Upper lobe of left lung (tissue), 6 donors: ENCODE measurements around the gene GLI3. TPM values are rescaled to one million over a fixed set of nuclear protein-coding genes. Genes with fewer than 3 reads are reported as not detected.

ENCODE experiments used
- ATAC-seq, 2 donors: fragments of 200-7000 bp; cut with Tn5 transposase; one replicate each; pipeline ENCODE4 v1.9.1; 2022; ENCODE audit warnings: mild to moderate bottlenecking in 2 of 2, moderate library complexity in 2 of 2; ENCODE audit not compliant: low FRiP score in 2 of 2
- DNase-seq, 2 donors: peaks; one replicate each; pipeline ENCODE4 v3.0.0-alpha.2; 2019 to 2020
- H3K27ac ChIP-seq, 4 donors: fragments of 200-600 bp; sonication (generic); one replicate each; pipeline ENCODE4 v1.5.1; 2016 to 2019
- H3K27me3 ChIP-seq, 4 donors: fragments of 200-600 bp; sonication (generic); one replicate each; pipeline ENCODE4 v1.5.1; 2017 to 2019
- H3K36me3 ChIP-seq, 4 donors: fragments of 200-600 bp; sonication (generic); one replicate each; pipeline ENCODE4 v1.5.1; 2016 to 2019
- H3K4me1 ChIP-seq, 4 donors: fragments of 200-600 bp; sonication (generic); one replicate each; pipeline ENCODE4 v1.5.1; 2018 to 2019
- H3K4me3 ChIP-seq, 4 donors: fragments of 200-600 bp; sonication (generic); one replicate each; pipeline ENCODE4 v1.5.1; 2017 to 2019; ENCODE audit warnings: mild to moderate bottlenecking in 2 of 4, moderate library complexity in 1 of 4
- H3K9me3 ChIP-seq, 4 donors: fragments of 200-600 bp; sonication (generic); one replicate each; pipeline ENCODE4 v1.5.1; 2018 to 2019
- CTCF ChIP-seq, 6 experiments: fragments of 450-650 bp in 4 of 6; fragments of 200-600 bp in 2 of 6; sonication (generic) in 2 of 6; IDR thresholded peaks; one replicate each; pipeline ENCODE4 v1.5.1; 2016 to 2019; ENCODE audit warnings: antibody characterized with exemption in 6 of 6
- EP300 ChIP-seq, 4 donors: sonication (generic); formaldehyde crosslinking; IDR thresholded peaks; one replicate each; pipeline ENCODE4 v1.5.1; 2017; ENCODE audit warnings: antibody characterized with exemption in 4 of 4, control low read depth in 2 of 4
- POLR2A ChIP-seq, 4 donors: fragments of 450-650 bp; IDR thresholded peaks; one replicate each; pipeline ENCODE4 v1.5.1; 2016 to 2017; ENCODE audit warnings: antibody characterized with exemption in 4 of 4, mild to moderate bottlenecking in 2 of 4
- POLR2AphosphoS5 ChIP-seq, 2 donors: sonication (generic); formaldehyde crosslinking; IDR thresholded peaks; one replicate each; pipeline ENCODE4 v1.5.1; 2017; ENCODE audit warnings: antibody characterized with exemption in 2 of 2
- WGBS, 2 donors: methylation state at CpG; one replicate each; pipeline ENCODE4 v1.1.5; 2017 to 2018; 5-methylcytosine and 5-hydroxymethylcytosine counted together
- total RNA-seq, 6 donors: library from RNA; depleted of rRNA in 4 of 6; stranded (reverse); fragments of >200 nt in 4 of 6; gene quantifications; one replicate each; pipeline versions ENCODE4 v1.1.0 to v1.2.1, GENCODE V29; 2016 to 2021
- donor health status: DM: no; HTN: no; CAD: no; lungs with moderate emphysema.
- donor health status: DM: no; HTN: yes; CAD: no; lungs with severe emphysema.

Gene GLI3
- total RNA-seq, 6 donors from 2014 or later, result 5.2 to 19.4 (median 14.9) TPM

GRCh38 chr7:42065015-42065414 is 172.0 kb downstream of the GLI3 start:
- Histone ChIP-seq H3K36me3 (no peaks in the 10 kb centered on the region), H3K9me3 (no peaks in the 10 kb centered on the region), H3K4me3 (no peak overlapping the region), H3K27me3 (no peaks in the 10 kb centered on the region), H3K27ac (no peak overlapping the region), H3K4me1 (peaks cover 0 to 3% (median 0%) of the 10 kb centered on the region in 4 donors)
- no peak for ATAC-seq
- no peak for TF ChIP-seq EP300 (IDR thresholded peaks at IDR 0.05)
- no peak for TF ChIP-seq POLR2AphosphoS5 (IDR thresholded peaks at IDR 0.05)
- TF ChIP-seq CTCF (IDR thresholded peaks at IDR 0.05), result no peak
- no peak for TF ChIP-seq POLR2A (IDR thresholded peaks at IDR 0.05)
- DNase-seq, result no peak

DNA sequence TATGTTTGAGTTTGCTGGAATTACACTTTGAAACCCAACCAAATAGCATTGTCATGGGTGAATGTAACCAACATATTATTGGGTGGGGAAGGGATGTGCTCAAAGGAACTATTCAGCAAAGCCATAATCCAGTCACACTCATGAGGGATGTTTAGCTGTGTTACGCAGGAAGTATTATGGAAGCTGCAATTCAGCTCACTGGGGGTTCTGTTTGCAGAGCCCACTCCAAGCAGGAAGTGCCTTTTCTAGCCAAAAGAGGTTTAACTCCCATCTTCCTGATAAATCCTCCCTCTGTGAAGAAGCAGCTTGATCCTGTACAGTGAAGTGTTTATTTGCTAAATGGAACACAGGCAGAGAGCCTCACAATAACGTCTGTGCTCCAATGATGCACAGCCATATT is 172.5 kb downstream of the GLI3 start:
- no peaks in the 10 kb centered on the region for H3K36me3 ChIP-seq
- DNase-seq, result no peak
- 69 to 76% methylated on average over 2 of the region's 2 CpGs for WGBS, 2 donors

GRCh38 chr7:42059275-42059674 is 177.7 kb downstream of the GLI3 start:
- H3K27ac ChIP-seq, result no peak overlapping the region
- no peaks in the 10 kb centered on the region for H3K4me1 ChIP-seq
- H3K9me3 ChIP-seq, result no peaks in the 10 kb centered on the region
- H3K4me3 ChIP-seq, result no peak overlapping the region
- H3K27me3 ChIP-seq, result no peaks in the 10 kb centered on the region
- H3K36me3 ChIP-seq, result no peaks in the 10 kb centered on the region
- ATAC-seq (no peak), DNase-seq (no peak)
- TF ChIP-seq CTCF (IDR thresholded peaks at IDR 0.05), result no peak
- TF ChIP-seq EP300 (IDR thresholded peaks at IDR 0.05), result no peak
- TF ChIP-seq POLR2AphosphoS5 (IDR thresholded peaks at IDR 0.05), result no peak
- TF ChIP-seq POLR2A (IDR thresholded peaks at IDR 0.05), result no peak
- WGBS, 2 donors, result 50 to 70% methylated on average over 2 of the region's 2 CpGs

More for the DNA sequence above, 172.5 kb downstream of the GLI3 start:
- H3K27ac ChIP-seq, result no peak overlapping the region
- no peaks in the 10 kb centered on the region for H3K9me3 ChIP-seq
- H3K4me1 ChIP-seq, result no peaks in the 10 kb centered on the region
- H3K4me3 ChIP-seq, result no peak overlapping the region
- no peaks in the 10 kb centered on the region for H3K27me3 ChIP-seq
- no peak for ATAC-seq
- TF ChIP-seq EP300 (IDR thresholded peaks at IDR 0.05) (no peak), CTCF (IDR thresholded peaks at IDR 0.05) (no peak), POLR2A (IDR thresholded peaks at IDR 0.05) (no peak), POLR2AphosphoS5 (IDR thresholded peaks at IDR 0.05) (no peak)

DNA sequence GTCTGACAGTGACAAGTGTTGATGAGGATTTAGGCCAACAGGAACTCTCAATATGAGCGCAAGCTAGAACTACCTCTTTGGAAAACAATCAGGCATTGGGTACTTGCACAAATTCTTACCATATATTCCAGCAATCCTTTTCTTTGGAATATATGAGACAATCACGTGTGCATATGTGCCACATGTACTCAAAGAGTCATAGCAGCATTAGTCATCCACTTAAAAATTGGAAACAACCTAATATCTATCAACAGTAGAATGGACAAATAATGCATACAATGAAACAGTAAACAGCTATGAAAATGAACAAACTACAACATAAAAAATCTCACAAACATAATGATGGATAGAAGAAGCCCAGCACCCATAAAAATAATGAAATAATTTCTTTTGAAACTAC is 179.7 kb downstream of the GLI3 start:
- H3K4me3 ChIP-seq, result no peak overlapping the region
- H3K27ac ChIP-seq, result no peak overlapping the region
- 86 to 100% methylated on average over 2 of the region's 2 CpGs for WGBS, 2 donors
- H3K4me1 ChIP-seq, result no peaks in the 10 kb centered on the region
- TF ChIP-seq POLR2A (IDR thresholded peaks at IDR 0.05), result no peak
- TF ChIP-seq POLR2AphosphoS5 (IDR thresholded peaks at IDR 0.05), result no peak
- TF ChIP-seq EP300 (IDR thresholded peaks at IDR 0.05), result no peak
- no peak for TF ChIP-seq CTCF (IDR thresholded peaks at IDR 0.05)
- no peak for DNase-seq
- H3K27me3 ChIP-seq, result no peaks in the 10 kb centered on the region
- no peak for ATAC-seq
- no peaks in the 10 kb centered on the region for H3K9me3 ChIP-seq
- H3K36me3 ChIP-seq, result no peaks in the 10 kb centered on the region

- no peak for TF ChIP-seq POLR2AphosphoS5 (IDR thresholded peaks at IDR 0.05)
- TF ChIP-seq EP300 (IDR thresholded peaks at IDR 0.05), result no peak
- no peak for TF ChIP-seq POLR2A (IDR thresholded peaks at IDR 0.05)
- TF ChIP-seq CTCF (IDR thresholded peaks at IDR 0.05), result no peak
- H3K36me3 ChIP-seq, result no peaks in the 10 kb centered on the region
- no peaks in the 10 kb centered on the region for H3K4me1 ChIP-seq
- ATAC-seq (no peak), DNase-seq (no peak)
- H3K9me3 ChIP-seq, result no peaks in the 10 kb centered on the region
- H3K4me3 ChIP-seq, result no peak overlapping the region
- no peaks in the 10 kb centered on the region for H3K27me3 ChIP-seq
- WGBS, 2 donors, result 85 to 90% methylated on average over 5 of the region's 5 CpGs
- H3K27ac ChIP-seq, result no peak overlapping the region
Measured at GRCh38 chr7:42055171-42055570, 181.8 kb downstream of the GLI3 start.
